ENCODE measurements around the gene DIPK2A.

DIPK2A gene

GRCh38 chr3:143988306-143988705 lies 16.7 kb downstream of the DIPK2A start:
- TF ChIP-seq CTCF (IDR thresholded peaks at IDR 0.05), result no peak
- no peaks in the 10 kb centered on the region for H3K9me3 ChIP-seq
- H3K27me3 ChIP-seq, result no peaks in the 10 kb centered on the region
- peaks cover 15% of the 10 kb centered on the region for H3K36me3 ChIP-seq
- no peak overlapping the region for H3K4me3 ChIP-seq (ENCODE audit: low read depth in 1 of 2, low read length in 1 of 2)
- H3K27ac ChIP-seq, result no peak overlapping the region
- H3K4me1 ChIP-seq (ENCODE audit: control insufficient read depth in 1 of 2, insufficient read depth in 1 of 2, low read depth in 1 of 2, low read length in 1 of 2), result no peaks in the 10 kb centered on the region

GRCh38 chr3:143989461-143989860 lies 17.8 kb downstream of the DIPK2A start:
- Histone ChIP-seq H3K27ac (no peak overlapping the region), H3K4me1 (ENCODE audit: control insufficient read depth in 1 of 2, insufficient read depth in 1 of 2, low read depth in 1 of 2, low read length in 1 of 2) (no peaks in the 10 kb centered on the region), H3K9me3 (no peaks in the 10 kb centered on the region), H3K36me3 (peaks cover 15% of the 10 kb centered on the region), H3K4me3 (ENCODE audit: low read depth in 1 of 2, low read length in 1 of 2) (no peak overlapping the region), H3K27me3 (no peaks in the 10 kb centered on the region)
- TF ChIP-seq CTCF (IDR thresholded peaks at IDR 0.05), result no peak

- Histone ChIP-seq H3K9me3 (no peaks in the 10 kb centered on the region), H3K27ac (no peak overlapping the region), H3K36me3 (peaks cover 15% of the 10 kb centered on the region), H3K4me3 (ENCODE audit: low read depth in 1 of 2, low read length in 1 of 2) (no peak overlapping the region), H3K27me3 (no peaks in the 10 kb centered on the region), H3K4me1 (ENCODE audit: control insufficient read depth in 1 of 2, insufficient read depth in 1 of 2, low read depth in 1 of 2, low read length in 1 of 2) (no peaks in the 10 kb centered on the region)
- TF ChIP-seq CTCF (IDR thresholded peaks at IDR 0.05), result no peak
Observed at GRCh38 chr3:143991713-143992112, 20.1 kb downstream of the DIPK2A start.

GRCh38 chr3:143998266-143998665 lies 26.6 kb downstream of the DIPK2A start:
- Histone ChIP-seq H3K4me1 (ENCODE audit: control insufficient read depth in 1 of 2, insufficient read depth in 1 of 2, low read depth in 1 of 2, low read length in 1 of 2) (peaks cover 0 to 5% of the 10 kb centered on the region in 2 experiments), H3K27me3 (no peaks in the 10 kb centered on the region), H3K36me3 (no peaks in the 10 kb centered on the region), H3K4me3 (ENCODE audit: low read depth in 1 of 2, low read length in 1 of 2) (no peak overlapping the region), H3K9me3 (no peaks in the 10 kb centered on the region), H3K27ac (no peak overlapping the region)
- no peak for TF ChIP-seq CTCF (IDR thresholded peaks at IDR 0.05)

GRCh38 chr3:144003051-144003450 lies 31.4 kb downstream of the DIPK2A start:
- no peak for TF ChIP-seq CTCF (IDR thresholded peaks at IDR 0.05)
- peaks cover 0 to 3% of the 10 kb centered on the region in 2 experiments for H3K4me1 ChIP-seq (ENCODE audit: control insufficient read depth in 1 of 2, insufficient read depth in 1 of 2, low read depth in 1 of 2, low read length in 1 of 2)
- H3K27ac ChIP-seq, result no peak overlapping the region
- no peaks in the 10 kb centered on the region for H3K36me3 ChIP-seq
- no peaks in the 10 kb centered on the region for H3K9me3 ChIP-seq
- no peak overlapping the region for H3K4me3 ChIP-seq (ENCODE audit: low read depth in 1 of 2, low read length in 1 of 2)
- H3K27me3 ChIP-seq, result no peaks in the 10 kb centered on the region

- Histone ChIP-seq H3K9me3 (no peaks in the 10 kb centered on the region), H3K36me3 (no peaks in the 10 kb centered on the region), H3K27ac (no peak overlapping the region), H3K4me1 (ENCODE audit: control insufficient read depth in 1 of 2, insufficient read depth in 1 of 2, low read depth in 1 of 2, low read length in 1 of 2) (no peaks in the 10 kb centered on the region), H3K27me3 (no peaks in the 10 kb centered on the region), H3K4me3 (ENCODE audit: low read depth in 1 of 2, low read length in 1 of 2) (no peak overlapping the region)
- no peak for TF ChIP-seq CTCF (IDR thresholded peaks at IDR 0.05)
Observed at GRCh38 chr3:144010371-144010770, 38.7 kb downstream of the DIPK2A start.

Measured in neutrophil (primary cell).